Endothelial cell of umbilical vein (primary cell): Measurements from ENCODE around the gene KIF26B. TPM values are rescaled to one million over a fixed set of nuclear protein-coding genes. Genes with fewer than 3 reads are reported as not detected.

Source experiments
- BruUV-seq: library from RNA; stranded (reverse); fragments of 400-500 nt; replicated peaks from 2 replicates; lab custom pipeline; 2021; lab: Mats Ljungman, UMichigan
- CTCF ChIA-PET: fragments of 300-600, 350-600 bp; sonication (Branson Sonifier 250); formaldehyde crosslinking; loops from one replicate; lab custom pipeline; 2021; ENCODE audit warnings: antibody characterized with exemption, inconsistent platforms; lab: Charles Lee
- POLR2A ChIA-PET: fragments of 300-600, 350-600 bp; sonication (Branson Sonifier 250); formaldehyde crosslinking; loops from one replicate; lab custom pipeline; 2021; ENCODE audit warnings: antibody characterized with exemption, inconsistent platforms; lab: Charles Lee
- DNase-seq: peaks from one replicate; pipeline ENCODE4 v3.0.0-alpha.2; 2011; ENCODE audit warnings: low read depth, low spot score
- FAIRE-seq: peaks from 2 replicates; lab custom pipeline; 2011; peaks lifted over from hg19 to GRCh38; lab: Jason Lieb, UNC
- H2AFZ ChIP-seq: 2 replicates; pipeline ENCODE4 v1.6.0; 2012; ENCODE audit warnings: low read depth, low read length, control low read depth, inconsistent platforms
- H3K27ac ChIP-seq: 2 replicates; pipeline ENCODE4 v1.5.1; 2011; ENCODE audit warnings: low read depth, mild to moderate bottlenecking, control low read depth, low read length, moderate library complexity; ENCODE audit not compliant: insufficient read depth
- H3K27me3 ChIP-seq, 2 experiments: 2 replicates each; pipeline versions ENCODE4 v1.6.0 to v1.6.1; 2011; ENCODE audit warnings: low read length in 2 of 2, mixed read lengths in 1 of 2; ENCODE audit not compliant: control insufficient read depth in 2 of 2, insufficient read depth in 2 of 2
- H3K36me3 ChIP-seq, 2 experiments: 2 replicates in 1 of 2; 3 replicates in 1 of 2; pipeline ENCODE4 v1.5.1; 2011; ENCODE audit warnings: low read length in 2 of 2, mild to moderate bottlenecking in 1 of 2, moderate library complexity in 1 of 2; ENCODE audit not compliant: control insufficient read depth in 2 of 2, insufficient read depth in 2 of 2; ENCODE audit errors: extremely low read depth in 1 of 2
- H3K4me1 ChIP-seq: 3 replicates; pipeline ENCODE4 v1.5.1; 2011; ENCODE audit warnings: mild to moderate bottlenecking, low read length; ENCODE audit not compliant: control insufficient read depth, insufficient read depth; ENCODE audit errors: extremely low read depth
- H3K4me2 ChIP-seq: 2 replicates; pipeline ENCODE4 v1.6.1; 2011; ENCODE audit warnings: low read length, control low read depth, mixed read lengths; ENCODE audit not compliant: insufficient read depth
- H3K4me3 ChIP-seq, 3 experiments: fragments of 200-600 bp in 1 of 3; sonication (generic), shearing (Covaris generic) in 1 of 3; replicated peaks in 1 of 3; 2 replicates each; pipeline ENCODE4 v1.5.1; 2011 to 2016; ENCODE audit warnings: control low read depth in 3 of 3, low read length in 3 of 3, mild to moderate bottlenecking in 2 of 3, inconsistent platforms in 1 of 3, low read depth in 1 of 3, moderate library complexity in 1 of 3; ENCODE audit not compliant: insufficient read depth in 1 of 3
- H3K79me2 ChIP-seq: 2 replicates; pipeline ENCODE4 v1.6.0; 2012; ENCODE audit warnings: low read length, inconsistent platforms; ENCODE audit not compliant: control insufficient read depth, insufficient read depth
- H3K9ac ChIP-seq: replicated peaks from 2 replicates; pipeline ENCODE3; 2011; ENCODE audit warnings: low read length, control low read depth; ENCODE audit not compliant: insufficient read depth; ENCODE audit errors: extremely low read depth
- H3K9me1 ChIP-seq: replicated peaks from 3 replicates; pipeline ENCODE4 v1.6.0; 2011; ENCODE audit warnings: mild to moderate bottlenecking, low read length; ENCODE audit not compliant: control insufficient read depth, insufficient read depth; ENCODE audit errors: extremely low read depth
- H3K9me3 ChIP-seq: replicated peaks from 2 replicates; pipeline ENCODE4 v1.5.1; 2012; ENCODE audit warnings: low read length, inconsistent platforms; ENCODE audit not compliant: control insufficient read depth, insufficient read depth
- H4K20me1 ChIP-seq: replicated peaks from 2 replicates; pipeline ENCODE3; 2011; ENCODE audit warnings: mild to moderate bottlenecking, low read length; ENCODE audit not compliant: control insufficient read depth, insufficient read depth; ENCODE audit errors: extremely low read depth
- EZH2 ChIP-seq: IDR thresholded peaks from 2 replicates; pipeline ENCODE4 v1.6.1; 2012; ENCODE audit warnings: borderline replicate concordance, low read depth, mild to moderate bottlenecking, moderate library complexity, low read length, inconsistent platforms; ENCODE audit not compliant: severe bottlenecking
- FOS ChIP-seq: IDR thresholded peaks from 2 replicates; pipeline ENCODE4 v1.6.1; 2011; ENCODE audit warnings: mild to moderate bottlenecking, low read length, moderate library complexity, borderline replicate concordance; ENCODE audit not compliant: insufficient read depth
- GATA2 ChIP-seq: IDR thresholded peaks from 2 replicates; pipeline ENCODE4 v1.7.0; 2011; ENCODE audit warnings: low read depth, mild to moderate bottlenecking, moderate library complexity, mixed read lengths, low read length; ENCODE audit not compliant: insufficient read length, insufficient read depth
- MYC ChIP-seq: IDR thresholded peaks from one replicate; pipeline ENCODE4 v1.6.1; 2011; ENCODE audit warnings: mild to moderate bottlenecking, low read depth, low read length
- POLR2A ChIP-seq: IDR thresholded peaks from 2 replicates; pipeline ENCODE4 v1.6.1; 2012; ENCODE audit warnings: low read depth, mild to moderate bottlenecking, control low read depth, low read length
- POLR2AphosphoS5 ChIP-seq: IDR thresholded peaks from 2 replicates; pipeline ENCODE4 v1.6.1; 2012; ENCODE audit warnings: low read depth, mild to moderate bottlenecking, control low read depth, low read length, moderate library complexity; ENCODE audit not compliant: insufficient read depth
- dilution Hi-C: fragments of 300-500 bp; cut with MboI; formaldehyde crosslinking; loops from one replicate; pipeline ENCODE4 v1.15.0; 2019; ENCODE audit warnings: low sequenced_read_pairs; ENCODE audit not compliant: extremely low pct_ligation_motif_present
- intact Hi-C: fragments of 100-400 bp; cut with micrococcal nuclease; formaldehyde crosslinking; loops from one replicate; pipeline ENCODE4 v1.10.0; 2022
- polyA plus RNA-seq, 4 experiments: library from polyadenylated mRNA; depleted of rRNA in 3 of 4; stranded (reverse) in 3 of 4; unstranded in 1 of 4; fragments of >200 nt; gene quantifications; 2 replicates each; pipeline versions ENCODE4 v1.2.1 to v1.2.3, GENCODE V29; 2011 to 2012; ENCODE audit warnings: missing spikeins in 1 of 4
- total RNA-seq: library from RNA; stranded (reverse); gene quantifications from 2 replicates; pipeline ENCODE4 v1.2.3, GENCODE V29; 2021
- TF ChIP-seq, protein P1 (sequence below), 2 donors: IDR thresholded peaks; 1 replicate in 1 of 2; 2 replicates in 1 of 2; pipeline ENCODE4 v1.5.1; 2011; ENCODE audit warnings: low read length in 2 of 2, mild to moderate bottlenecking in 2 of 2, moderate library complexity in 2 of 2, control low read depth in 1 of 2, inconsistent platforms in 1 of 2, low read depth in 1 of 2; ENCODE audit not compliant: insufficient read depth in 1 of 2; ENCODE audit errors: extremely low read depth in 1 of 2
- TF ChIP-seq, protein P2 (sequence below): IDR thresholded peaks from 2 replicates; pipeline ENCODE4 v1.6.1; 2011; ENCODE audit not compliant: insufficient read depth, insufficient read length

KIF26B gene
- total and polyA plus RNA-seq, 2 donors (not counting 3 experiments of a cell fraction or from before 2014, with no cell fraction given) = 0.04 to 0.49 TPM

- Histone ChIP-seq H3K79me2 (no peaks in the 10 kb centered on the region), H3K9me3 (no peaks in the 10 kb centered on the region), H4K20me1 (no peaks in the 10 kb centered on the region), H2AFZ (no peak overlapping the region), H3K9me1 (no peaks in the 10 kb centered on the region), H3K4me2 (no peak overlapping the region), H3K9ac (no peak overlapping the region), H3K4me3 (no peak overlapping the region), H3K36me3 (no peaks in the 10 kb centered on the region), H3K27ac (no peak overlapping the region), H3K27me3 (no peaks in the 10 kb centered on the region), H3K4me1 (no peaks in the 10 kb centered on the region)
- FAIRE-seq (no peak), DNase-seq (no peak)
- TF ChIP-seq POLR2AphosphoS5 (no peak), FOS (no peak), MYC (no peak), POLR2A (no peak), GATA2 (no peak), EZH2 (no peak)
- TF ChIP-seq, protein P1, sequence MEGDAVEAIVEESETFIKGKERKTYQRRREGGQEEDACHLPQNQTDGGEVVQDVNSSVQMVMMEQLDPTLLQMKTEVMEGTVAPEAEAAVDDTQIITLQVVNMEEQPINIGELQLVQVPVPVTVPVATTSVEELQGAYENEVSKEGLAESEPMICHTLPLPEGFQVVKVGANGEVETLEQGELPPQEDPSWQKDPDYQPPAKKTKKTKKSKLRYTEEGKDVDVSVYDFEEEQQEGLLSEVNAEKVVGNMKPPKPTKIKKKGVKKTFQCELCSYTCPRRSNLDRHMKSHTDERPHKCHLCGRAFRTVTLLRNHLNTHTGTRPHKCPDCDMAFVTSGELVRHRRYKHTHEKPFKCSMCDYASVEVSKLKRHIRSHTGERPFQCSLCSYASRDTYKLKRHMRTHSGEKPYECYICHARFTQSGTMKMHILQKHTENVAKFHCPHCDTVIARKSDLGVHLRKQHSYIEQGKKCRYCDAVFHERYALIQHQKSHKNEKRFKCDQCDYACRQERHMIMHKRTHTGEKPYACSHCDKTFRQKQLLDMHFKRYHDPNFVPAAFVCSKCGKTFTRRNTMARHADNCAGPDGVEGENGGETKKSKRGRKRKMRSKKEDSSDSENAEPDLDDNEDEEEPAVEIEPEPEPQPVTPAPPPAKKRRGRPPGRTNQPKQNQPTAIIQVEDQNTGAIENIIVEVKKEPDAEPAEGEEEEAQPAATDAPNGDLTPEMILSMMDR (IDR thresholded peaks at IDR 0.05; ENCODE audit: extremely low read depth in 1 of 2, insufficient read depth in 1 of 2, low read depth in 1 of 2, low read length in 2 of 2) = no peak
- TF ChIP-seq, protein P2, sequence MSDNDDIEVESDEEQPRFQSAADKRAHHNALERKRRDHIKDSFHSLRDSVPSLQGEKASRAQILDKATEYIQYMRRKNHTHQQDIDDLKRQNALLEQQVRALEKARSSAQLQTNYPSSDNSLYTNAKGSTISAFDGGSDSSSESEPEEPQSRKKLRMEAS = no peak
- dilution Hi-C loops = no loop called here
- BruUV-seq = no TSS peak
- ChIA-PET POLR2A (no interaction called here), CTCF (no interaction called here)
- intact Hi-C loops = no loop called here
Observed at GRCh38 chr1:245645894-245646293, 491.1 kb downstream of the KIF26B start.
